GM19463 (cell line): ENCODE data around the gene TMEM121.
"Not testable (repeated sequence)": the region's sequence is repeated elsewhere in the genome, so short reads cannot be mapped to it uniquely, and the experiment has no call there.

ENCODE experiments used
- ATAC-seq: cut with Tn5 transposase; IDR thresholded peaks from one replicate; pipeline ENCODE4 v1.9.1; 2021; ENCODE audit warnings: mild to moderate bottlenecking, moderate library complexity; ENCODE audit not compliant: unreplicated experiment

The TMEM121 gene

DNA sequence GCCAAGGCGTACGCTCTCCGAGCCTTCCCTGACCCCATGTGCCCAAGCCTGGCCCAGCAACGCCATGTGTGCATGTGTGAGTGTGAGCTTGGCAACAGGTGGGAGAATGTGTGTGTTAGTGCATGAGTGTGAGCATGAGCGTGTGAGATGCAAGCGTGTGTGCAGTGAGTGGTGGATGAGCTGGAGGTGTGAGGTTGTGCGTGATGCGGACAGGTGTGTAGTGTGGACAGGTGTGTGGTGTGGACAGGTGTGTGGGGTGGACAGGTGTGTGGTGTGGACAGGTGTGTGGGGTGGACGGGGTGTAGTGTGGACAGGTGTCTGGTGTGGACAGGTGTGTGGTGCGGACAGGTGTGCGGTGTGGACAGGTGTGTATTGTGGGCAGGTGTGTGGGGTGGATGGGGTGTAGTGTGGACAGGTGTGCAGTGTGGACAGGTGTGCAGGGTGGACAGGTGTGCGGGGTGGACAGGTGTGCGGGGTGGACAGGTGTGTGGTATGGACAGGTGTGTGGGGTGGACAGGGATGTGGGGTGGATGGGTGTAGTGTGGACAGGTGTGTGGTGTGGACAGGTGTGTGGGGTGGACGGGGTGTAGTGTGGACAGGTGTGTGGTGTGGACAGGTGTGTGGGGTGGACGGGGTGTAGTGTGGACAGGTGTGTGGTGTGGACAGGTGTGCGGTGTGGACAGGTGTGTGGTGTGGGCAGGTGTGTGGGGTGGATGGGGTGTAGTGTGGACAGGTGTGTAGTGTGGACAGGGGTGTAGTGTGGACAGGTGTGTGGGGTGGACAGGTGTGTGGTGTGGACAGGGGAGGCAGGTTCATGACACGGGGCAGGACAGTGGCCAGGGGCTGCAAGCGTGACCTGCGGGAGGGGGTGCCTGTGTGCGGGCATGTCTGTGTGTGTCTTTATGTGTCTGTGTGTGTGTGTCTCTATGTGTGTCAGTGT is 41.1 kb downstream of the TMEM121 start:
- ATAC-seq, result not testable (repeated sequence)

DNA sequence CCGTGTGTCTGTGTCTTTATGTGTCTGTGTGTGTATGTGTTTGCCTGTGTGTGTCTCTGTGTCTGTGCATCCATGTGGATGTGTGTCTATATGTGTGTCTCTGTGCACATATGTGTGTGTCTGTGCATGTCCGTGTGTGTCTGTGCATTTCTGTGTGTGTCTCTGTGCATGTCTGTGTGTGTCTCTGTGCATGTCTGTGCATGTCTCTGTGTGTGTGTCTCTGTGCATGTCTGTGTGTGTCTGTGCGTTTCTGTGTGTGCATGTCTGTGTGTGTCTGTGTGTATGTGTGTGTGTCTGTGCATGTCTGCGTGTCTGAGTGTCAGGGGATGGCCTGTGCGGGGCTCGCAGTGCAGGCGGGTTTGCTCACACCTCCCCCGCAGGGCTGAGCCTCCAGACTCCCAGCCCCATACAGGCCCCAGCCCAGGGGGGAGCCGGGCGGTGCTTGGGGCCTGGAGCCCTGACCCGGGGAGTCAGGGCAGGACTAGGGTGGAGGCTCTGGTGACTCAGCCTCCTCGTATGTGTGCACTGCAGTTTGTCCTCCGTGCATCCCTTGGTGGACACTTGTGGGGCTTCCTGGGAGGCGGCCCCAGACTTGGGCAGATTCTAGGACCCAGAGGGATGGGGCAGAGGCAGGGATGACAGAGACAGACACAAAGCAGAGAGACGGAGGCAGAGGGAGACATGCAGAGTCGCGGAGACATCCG is 41.9 kb downstream of the TMEM121 start:
- ATAC-seq, result not testable (repeated sequence)

GRCh38 chr14:105568859-105569766 is 42.7 kb downstream of the TMEM121 start:
- ATAC-seq, result no peak

- no peak for ATAC-seq
These were observed 44.1 kb downstream of the TMEM121 start for GRCh38 chr14:105570482-105570881.

- not testable (repeated sequence) for ATAC-seq
These were observed 45.0 kb downstream of the TMEM121 start for GRCh38 chr14:105571181-105571951.

DNA sequence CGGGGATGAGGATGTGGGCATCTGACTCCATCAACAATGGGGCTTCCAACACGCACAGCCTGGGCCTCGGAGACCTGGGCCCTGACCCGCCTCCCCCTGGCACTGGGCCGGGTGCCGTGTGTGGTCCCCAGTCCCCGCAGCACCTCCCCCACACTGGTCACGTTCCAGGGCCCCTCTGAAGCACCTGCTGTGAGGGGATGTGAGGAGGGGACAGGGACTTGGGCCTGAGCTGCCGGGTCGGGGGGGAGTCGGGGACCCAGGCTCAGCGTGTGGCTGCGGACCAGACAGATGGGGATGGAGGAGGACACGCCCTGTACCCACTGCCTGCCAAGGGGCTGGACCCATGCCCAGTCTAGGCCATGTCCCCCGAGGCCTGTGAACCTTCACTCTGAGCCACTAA is 45.7 kb downstream of the TMEM121 start:
- not testable (repeated sequence) for ATAC-seq

- not testable (repeated sequence) for ATAC-seq
These were observed 47.5 kb downstream of the TMEM121 start for GRCh38 chr14:105573841-105574240.

- not testable (repeated sequence) for ATAC-seq
These were observed 48.0 kb downstream of the TMEM121 start for GRCh38 chr14:105574411-105574810.

- ATAC-seq, result peak; percentile 57
These were observed 48.8 kb downstream of the TMEM121 start for GRCh38 chr14:105575016-105575700.

- no peak for ATAC-seq
These were observed 50.2 kb downstream of the TMEM121 start for GRCh38 chr14:105576525-105577088.

- no peak for ATAC-seq
These were observed 51.0 kb downstream of the TMEM121 start for GRCh38 chr14:105577314-105577861.

- ATAC-seq, result no peak
These were observed 51.7 kb downstream of the TMEM121 start for GRCh38 chr14:105578070-105578469.

DNA sequence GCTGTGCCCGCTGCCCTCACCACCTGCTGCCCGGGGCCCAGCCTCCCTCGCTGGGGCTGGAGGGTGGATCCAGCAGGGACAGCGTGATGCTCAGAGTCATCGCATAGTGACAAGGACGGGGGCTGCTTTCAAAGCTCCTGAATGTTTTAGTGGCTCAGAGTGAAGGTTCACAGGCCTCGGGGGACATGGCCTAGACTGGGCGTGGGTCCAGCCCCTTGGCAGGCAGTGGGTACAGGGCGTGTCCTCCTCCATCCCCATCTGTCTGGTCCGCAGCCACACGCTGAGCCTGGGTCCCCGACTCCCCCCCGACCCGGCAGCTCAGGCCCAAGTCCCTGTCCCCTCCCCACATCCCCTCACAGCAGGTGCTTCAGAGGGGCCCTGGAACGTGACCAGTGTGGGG is 52.8 kb downstream of the TMEM121 start:
- ATAC-seq, result not testable (repeated sequence)
